ENCODE results near the gene NSUN5.
"Not testable (repeated sequence)": the region's sequence is repeated elsewhere in the genome, so short reads cannot be mapped to it uniquely, and the experiment has no call there.

The NSUN5 gene

GRCh38 chr7:73324081-73324845, 15.6 kb upstream of the NSUN5 start:
- not testable (repeated sequence) for DNase-seq

- DNase-seq = not testable (repeated sequence)
Measured at GRCh38 chr7:73323434-73324080, 14.9 kb upstream of the NSUN5 start.

GRCh38 chr7:73320009-73320408, 11.4 kb upstream of the NSUN5 start:
- not testable (repeated sequence) for DNase-seq

GRCh38 chr7:73319541-73319940, 10.9 kb upstream of the NSUN5 start:
- DNase-seq = not testable (repeated sequence)

GRCh38 chr7:73318656-73319204, 10.1 kb upstream of the NSUN5 start:
- not testable (repeated sequence) for DNase-seq

GRCh38 chr7:73316521-73316920, 7.9 kb upstream of the NSUN5 start:
- no peak for DNase-seq

- no peak for DNase-seq
Measured at GRCh38 chr7:73314271-73314670, 5.6 kb upstream of the NSUN5 start.

GRCh38 chr7:73313521-73313906, 4.9 kb upstream of the NSUN5 start:
- DNase-seq = no peak

- no peak for DNase-seq
Measured at GRCh38 chr7:73312831-73313520, 4.3 kb upstream of the NSUN5 start.

- DNase-seq = not testable (repeated sequence)
Measured at GRCh38 chr7:73311421-73311820, 2.8 kb upstream of the NSUN5 start.

- no peak for DNase-seq
Measured at GRCh38 chr7:73308074-73308664, 457 bp downstream of the NSUN5 start.

- no peak for DNase-seq
Measured at GRCh38 chr7:73307436-73307835, 1.2 kb downstream of the NSUN5 start.

- not testable (repeated sequence) for DNase-seq
Measured at GRCh38 chr7:73304612-73305387, 3.8 kb downstream of the NSUN5 start.

- no peak for DNase-seq
Measured at GRCh38 chr7:73304071-73304470, 4.6 kb downstream of the NSUN5 start.

- DNase-seq = no peak
Measured at GRCh38 chr7:73303546-73303945, 5.1 kb downstream of the NSUN5 start.

- DNase-seq = not testable (repeated sequence)
Measured at GRCh38 chr7:73302846-73303245, 5.8 kb downstream of the NSUN5 start.

- not testable (repeated sequence) for DNase-seq
Measured at GRCh38 chr7:73301108-73301507, 7.5 kb downstream of the NSUN5 start.

GRCh38 chr7:73299812-73300211, 8.8 kb downstream of the NSUN5 start:
- DNase-seq = not testable (repeated sequence)

- DNase-seq = not testable (repeated sequence)
Measured at GRCh38 chr7:73297706-73298105, 10.9 kb downstream of the NSUN5 start.

- not testable (repeated sequence) for DNase-seq
Measured at GRCh38 chr7:73297235-73297634, 11.4 kb downstream of the NSUN5 start.

- not testable (repeated sequence) for DNase-seq
Measured at GRCh38 chr7:73277210-73277609, 31.4 kb downstream of the NSUN5 start.

GRCh38 chr7:73267813-73268212, 40.8 kb downstream of the NSUN5 start:
- not testable (repeated sequence) for DNase-seq

Measured in GOT3 (cell line).